ENCODE measurements around the gene TEKT2. TPM values are rescaled to one million over a fixed set of nuclear protein-coding genes. Genes with fewer than 3 reads are reported as not detected.

Gene TEKT2, protein sequence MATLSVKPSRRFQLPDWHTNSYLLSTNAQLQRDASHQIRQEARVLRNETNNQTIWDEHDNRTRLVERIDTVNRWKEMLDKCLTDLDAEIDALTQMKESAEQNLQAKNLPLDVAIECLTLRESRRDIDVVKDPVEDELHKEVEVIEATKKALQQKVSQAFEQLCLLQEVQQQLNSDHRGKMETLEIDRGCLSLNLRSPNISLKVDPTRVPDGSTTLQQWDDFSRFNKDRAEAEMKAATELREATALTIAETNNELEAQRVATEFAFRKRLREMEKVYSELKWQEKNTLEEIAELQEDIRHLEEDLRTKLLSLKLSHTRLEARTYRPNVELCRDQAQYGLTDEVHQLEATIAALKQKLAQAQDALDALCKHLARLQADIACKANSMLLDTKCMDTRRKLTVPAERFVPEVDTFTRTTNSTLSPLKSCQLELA
- 0.98 TPM for total RNA-seq

DNA sequence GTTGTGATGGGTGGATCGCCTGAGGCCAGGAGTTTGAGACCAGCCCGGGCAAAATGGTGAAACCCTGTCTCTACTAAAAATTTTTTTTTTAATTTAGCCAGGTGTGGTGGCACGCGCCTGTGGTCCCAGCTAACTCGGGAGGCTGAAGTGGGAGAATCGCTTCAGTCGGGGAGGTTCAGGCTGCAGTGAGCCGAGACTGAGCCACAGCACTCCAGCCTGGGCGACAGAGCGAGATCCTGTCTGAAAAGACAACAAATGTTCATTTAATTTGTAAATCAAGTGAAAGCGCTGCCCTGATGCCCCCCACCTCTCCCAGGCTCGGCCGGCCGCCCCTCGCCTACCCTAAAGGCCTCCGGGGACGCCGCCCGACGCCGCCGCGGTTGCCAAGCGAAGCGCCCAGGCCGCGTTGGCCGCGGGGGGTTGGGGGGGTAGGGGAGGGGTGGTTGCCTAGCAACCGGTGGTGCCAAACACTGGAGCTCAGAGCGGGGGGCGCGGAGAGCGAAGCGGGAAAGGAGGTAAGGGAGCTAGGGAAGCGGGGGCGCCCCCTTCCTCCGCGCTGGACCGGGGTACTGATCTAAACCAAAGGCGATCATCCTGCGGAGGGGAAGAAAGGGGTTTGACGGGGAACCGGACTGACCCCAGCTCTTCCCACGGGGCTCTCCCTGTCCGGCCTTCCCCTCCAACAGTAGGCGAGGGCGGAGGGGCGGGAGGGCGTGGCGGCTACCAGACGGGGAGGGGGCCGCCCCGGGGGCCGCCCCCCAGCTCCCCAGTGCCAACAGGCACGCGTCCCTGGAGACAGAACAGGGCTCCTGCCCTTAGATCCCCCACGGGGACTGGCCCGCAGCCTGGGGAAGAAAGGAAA is at the start of gene TEKT2:
TSS of gene TEKT2 (plus strand) at position 460 of the 862 bp plus-strand sequence. CDS start 828 bp downstream, outside the sequence.
- no peak for ATAC-seq
- intact Hi-C loops (cut with DNase I), result no loop called here
- peak; percentile 69 for DNase-seq (ENCODE audit: low spot score)

DNA sequence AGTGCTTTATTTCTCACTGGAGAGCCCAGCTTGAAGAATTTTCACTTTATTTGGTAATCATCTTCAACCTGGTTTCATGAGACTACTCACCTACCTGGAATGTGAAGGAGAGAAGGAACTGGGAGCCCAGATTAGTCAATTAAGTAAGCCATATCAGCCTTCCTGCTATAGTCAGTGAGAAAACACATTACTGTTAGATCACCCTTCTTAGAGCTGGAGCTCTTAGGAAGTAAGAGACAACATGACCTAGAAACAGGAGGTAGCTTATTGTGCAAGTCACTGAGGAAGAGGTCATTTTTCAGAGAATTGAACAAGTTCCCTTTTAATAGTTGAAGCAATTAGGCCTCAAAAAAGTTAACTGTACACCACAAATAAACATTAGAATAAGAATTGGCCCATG is 49.2 kb upstream of the TEKT2 start:
- intact Hi-C loops (cut with DNase I), result no loop called here
- DNase-seq (ENCODE audit: low spot score) (no peak), ATAC-seq (no peak)

DNA sequence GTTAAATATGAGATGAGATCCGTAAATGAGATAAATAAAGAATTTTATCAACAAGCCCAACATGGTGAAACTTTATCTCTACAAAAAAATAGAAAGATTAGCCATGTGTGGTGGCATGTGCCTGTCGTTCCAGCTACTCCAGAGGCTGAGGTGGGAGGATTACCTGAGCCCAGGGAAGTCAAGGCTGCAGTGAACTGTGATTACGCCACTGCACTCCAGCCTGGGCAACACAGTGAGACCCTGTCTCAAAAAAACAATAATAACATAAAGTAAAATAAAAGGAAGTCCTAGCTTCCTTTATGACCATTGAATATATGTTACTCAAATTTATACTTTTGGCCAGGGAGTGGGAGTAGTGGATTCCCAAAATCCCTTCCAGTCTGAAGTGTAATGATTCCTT is 48.7 kb upstream of the TEKT2 start:
- DNase-seq (ENCODE audit: low spot score), result no peak
- intact Hi-C loops (cut with DNase I), result no loop called here
- ATAC-seq, result no peak

DNA sequence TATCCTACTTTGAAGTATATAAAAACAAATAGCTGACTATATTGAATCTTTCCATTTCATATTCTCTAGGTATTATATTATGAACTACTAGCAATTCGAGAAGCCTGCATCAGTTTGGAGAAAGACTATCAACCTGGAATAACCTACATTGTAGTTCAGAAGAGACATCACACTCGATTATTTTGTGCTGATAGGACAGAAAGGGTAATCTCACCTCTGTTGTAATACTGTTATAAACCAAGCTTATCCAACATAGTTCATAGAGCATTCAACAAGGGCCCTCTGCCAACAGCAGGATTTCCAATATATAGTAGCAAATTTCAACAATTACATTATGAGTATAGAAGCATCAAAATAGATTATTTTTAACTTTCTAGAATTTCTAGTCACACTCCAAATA is 43.7 kb upstream of the TEKT2 start:
- ATAC-seq, result no peak
- DNase-seq (ENCODE audit: low spot score), result no peak
- intact Hi-C loops (cut with DNase I), result no loop called here

DNA sequence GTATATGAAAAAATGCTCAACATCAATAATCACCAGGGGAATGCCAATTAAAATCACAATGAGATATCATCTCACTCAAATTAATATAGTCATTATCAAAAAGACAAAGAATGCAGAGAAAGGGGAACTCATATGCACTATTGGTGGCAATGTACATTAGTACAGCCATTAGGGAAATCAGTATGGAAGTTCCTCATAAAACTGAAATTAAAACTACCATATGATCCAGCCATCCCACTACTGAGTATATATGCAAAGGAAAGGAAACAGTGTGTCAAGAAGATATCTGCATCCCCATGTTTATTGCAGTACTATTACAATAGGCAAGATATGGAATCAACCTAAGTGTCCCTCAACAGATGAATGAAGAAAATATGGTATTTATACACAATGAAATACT is 32.1 kb upstream of the TEKT2 start:
- ATAC-seq (no peak), DNase-seq (ENCODE audit: low spot score) (no peak)
- intact Hi-C loops (cut with DNase I), result no loop called here

DNA sequence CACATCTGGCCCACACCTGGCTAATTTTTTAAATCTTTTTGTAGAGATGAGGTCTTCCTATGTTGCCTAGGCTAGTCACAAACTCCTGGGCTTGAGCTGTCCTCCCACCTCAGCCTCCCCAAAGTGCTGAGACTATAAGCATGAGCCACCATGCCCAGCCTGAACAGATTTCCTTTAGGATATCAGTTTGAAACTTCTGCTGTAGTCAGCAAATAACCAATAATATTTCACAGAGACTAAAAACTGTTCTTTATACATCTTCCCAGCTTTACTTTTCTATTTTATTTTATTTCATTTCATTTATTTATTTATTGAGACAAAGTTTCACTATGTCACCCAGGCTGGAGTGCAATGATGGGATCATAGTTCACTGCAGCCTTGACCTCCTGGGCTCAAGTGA is 29.9 kb upstream of the TEKT2 start:
- intact Hi-C loops (cut with DNase I), result no loop called here
- DNase-seq (ENCODE audit: low spot score), result no peak
- no peak for ATAC-seq

DNA sequence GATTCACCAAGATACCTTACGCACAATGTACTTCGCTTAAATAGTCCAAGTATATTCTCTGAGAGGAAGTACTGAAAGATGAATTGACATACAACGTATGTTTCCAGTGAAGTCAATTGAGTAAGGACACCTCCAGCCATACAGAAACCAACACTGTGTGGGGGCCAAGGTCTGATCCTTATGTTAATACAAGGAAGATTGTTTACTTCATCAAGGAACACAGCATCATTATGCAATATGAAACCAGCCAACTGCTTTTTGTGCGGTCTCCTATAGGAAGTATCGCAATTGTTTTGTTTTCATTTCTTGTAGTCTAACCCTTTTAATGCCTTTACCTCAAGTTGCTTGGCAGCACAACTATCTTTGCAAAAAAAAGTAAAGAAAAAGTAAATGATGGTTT is 28.2 kb upstream of the TEKT2 start:
- DNase-seq (ENCODE audit: low spot score), result no peak
- no peak for ATAC-seq
- intact Hi-C loops (cut with DNase I), result no loop called here

DNA sequence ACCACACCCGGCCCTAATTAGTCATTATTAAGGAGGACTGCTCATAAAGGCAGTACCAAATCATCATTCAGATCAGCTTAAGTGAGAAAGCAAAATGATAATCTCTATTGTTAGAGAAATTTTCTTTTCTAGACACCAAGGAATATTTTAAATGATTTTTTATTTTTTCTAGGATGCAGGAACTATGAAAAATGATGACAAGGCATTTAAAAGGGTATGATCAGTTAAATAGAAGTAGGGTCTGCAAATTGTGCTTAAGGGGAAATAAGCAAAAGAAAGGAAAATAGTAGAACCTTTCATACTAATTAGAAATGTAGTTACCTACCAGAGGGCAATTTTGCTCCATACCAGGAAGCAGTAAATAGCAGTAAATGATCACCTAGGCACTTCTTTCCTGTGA is 21.6 kb upstream of the TEKT2 start:
- ATAC-seq (no peak), DNase-seq (ENCODE audit: low spot score) (no peak)
- intact Hi-C loops (cut with DNase I), result no loop called here

DNA sequence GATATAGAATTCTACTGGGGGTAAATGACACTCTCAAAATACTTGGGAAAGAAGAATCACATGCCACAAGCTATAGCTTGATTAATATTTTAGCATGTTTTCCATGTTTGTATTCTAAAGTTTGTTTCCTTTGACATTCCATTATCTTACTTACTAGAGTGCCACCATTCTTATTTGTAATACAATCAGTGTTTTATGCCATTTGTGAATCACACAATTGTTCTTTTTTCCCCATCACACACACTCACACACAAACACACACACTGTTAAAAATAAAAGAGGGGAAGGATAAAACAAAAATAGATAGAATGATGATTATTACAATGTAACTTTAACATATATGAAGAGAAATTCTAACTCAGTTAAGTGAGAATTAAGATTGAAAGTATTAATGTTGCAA is 16.0 kb upstream of the TEKT2 start:
- intact Hi-C loops (cut with DNase I), result no loop called here
- no peak for ATAC-seq
- no peak for DNase-seq (ENCODE audit: low spot score)

DNA sequence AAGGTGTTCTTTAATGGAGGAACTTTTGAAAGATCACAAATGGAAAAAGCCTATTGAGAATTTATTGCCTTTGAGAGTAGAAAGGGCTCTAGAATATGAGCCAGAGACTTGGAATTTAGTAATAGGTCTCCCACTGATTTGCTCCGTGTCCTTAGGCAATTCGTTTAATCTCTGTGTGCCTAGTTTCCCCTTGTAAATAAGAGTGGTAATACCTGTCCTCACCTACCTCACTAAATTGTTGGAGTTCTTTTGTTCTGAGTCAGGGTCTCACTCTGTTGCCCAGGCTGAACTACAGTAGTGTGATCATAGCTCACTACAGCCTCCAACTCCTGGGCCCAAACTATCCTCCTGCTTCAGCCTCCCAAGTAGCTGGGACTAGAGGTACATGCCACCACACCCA is 15.0 kb upstream of the TEKT2 start:
- ATAC-seq (no peak), DNase-seq (ENCODE audit: low spot score) (no peak)
- intact Hi-C loops (cut with DNase I), result no loop called here

DNA sequence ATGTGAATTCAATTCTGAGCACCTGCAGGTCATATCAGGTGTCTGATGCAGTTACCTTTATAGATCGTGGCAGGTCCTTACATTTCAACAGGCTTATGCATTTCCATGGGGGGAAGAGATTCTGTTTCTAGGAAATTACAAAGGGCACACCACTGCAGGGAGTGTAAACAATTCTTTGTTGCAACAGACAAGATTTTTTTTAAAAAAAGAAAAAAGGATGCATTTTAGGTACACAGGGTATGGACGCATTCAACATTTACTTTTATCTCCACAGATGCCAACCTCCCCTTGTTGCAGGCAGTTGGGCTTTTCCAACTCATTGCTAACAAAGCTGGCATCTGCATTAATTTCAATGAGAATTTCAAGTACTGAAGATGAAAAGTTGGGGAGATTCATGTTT is 13.5 kb upstream of the TEKT2 start:
- DNase-seq (ENCODE audit: low spot score) (no peak), ATAC-seq (no peak)
- intact Hi-C loops (cut with DNase I), result no loop called here

DNA sequence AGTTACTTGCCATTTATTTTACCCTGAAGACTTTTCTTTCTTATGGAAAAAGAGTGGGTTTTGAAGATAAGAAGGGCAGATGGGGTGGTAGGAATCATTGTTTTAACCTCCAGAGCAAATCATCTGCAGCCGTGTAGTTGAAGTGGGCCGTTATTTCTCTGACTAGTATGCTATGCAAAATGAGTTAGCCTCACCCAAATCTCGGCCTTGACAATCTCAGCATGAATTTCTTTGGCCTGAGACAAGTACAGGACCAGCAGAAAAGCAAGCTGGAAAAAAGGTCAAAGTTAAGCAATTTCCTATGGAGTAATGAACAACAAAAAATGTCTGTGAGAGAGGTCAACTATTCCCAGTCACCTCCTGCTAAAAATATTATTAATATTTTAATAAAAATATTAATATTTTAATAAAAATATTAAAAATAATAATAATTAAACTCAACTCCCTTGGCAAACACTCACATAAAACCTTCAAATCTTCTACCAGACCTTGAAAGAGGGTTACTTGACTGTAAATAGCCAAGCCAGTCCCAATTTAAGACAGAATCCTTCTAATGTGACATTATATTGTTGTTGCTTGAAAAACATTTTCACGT is 6.8 kb upstream of the TEKT2 start:
- intact Hi-C loops (cut with DNase I), result no loop called here
- ATAC-seq (no peak), DNase-seq (ENCODE audit: low spot score) (no peak)

DNA sequence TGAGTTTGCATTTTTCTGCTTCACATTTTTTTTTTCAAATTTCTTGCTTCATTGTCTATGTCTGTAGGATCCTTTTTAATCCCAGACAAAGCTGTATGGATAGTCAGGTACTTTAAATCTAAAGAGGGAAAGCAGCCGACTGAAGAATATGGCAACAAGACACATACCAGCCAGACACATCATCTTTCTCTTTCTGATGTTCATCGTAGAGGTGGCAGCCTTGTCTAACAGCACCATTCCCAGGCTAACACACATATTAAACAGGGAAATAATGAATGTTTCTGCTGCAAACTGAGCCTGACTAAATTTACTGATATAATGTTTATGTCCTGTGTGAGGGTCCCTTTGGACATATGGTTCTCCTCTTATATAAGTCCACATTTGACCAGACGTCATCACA is 3.7 kb upstream of the TEKT2 start:
- DNase-seq (ENCODE audit: low spot score), result no peak
- no peak for ATAC-seq
- intact Hi-C loops (cut with DNase I), result no loop called here

DNA sequence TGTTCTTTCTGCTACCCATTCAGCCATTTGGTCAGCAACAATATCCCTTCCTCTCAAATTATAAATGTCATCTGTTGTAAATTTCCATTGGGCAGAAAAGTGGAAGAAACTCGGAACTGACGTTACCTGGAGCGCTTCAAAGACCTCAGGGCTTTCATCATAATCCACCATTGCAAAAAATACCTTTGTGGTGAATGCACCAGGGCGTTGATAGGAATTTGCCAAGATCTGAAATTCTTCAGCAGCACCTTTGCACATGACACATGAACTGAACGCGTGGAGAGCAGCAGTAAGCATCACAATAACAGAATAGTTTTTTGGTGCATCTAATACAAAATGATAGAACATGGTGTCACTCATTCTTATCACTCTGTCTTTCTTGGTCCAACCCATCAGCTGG is 3.1 kb upstream of the TEKT2 start:
- ATAC-seq (no peak), DNase-seq (ENCODE audit: low spot score) (no peak)
- intact Hi-C loops (cut with DNase I), result no loop called here

DNA sequence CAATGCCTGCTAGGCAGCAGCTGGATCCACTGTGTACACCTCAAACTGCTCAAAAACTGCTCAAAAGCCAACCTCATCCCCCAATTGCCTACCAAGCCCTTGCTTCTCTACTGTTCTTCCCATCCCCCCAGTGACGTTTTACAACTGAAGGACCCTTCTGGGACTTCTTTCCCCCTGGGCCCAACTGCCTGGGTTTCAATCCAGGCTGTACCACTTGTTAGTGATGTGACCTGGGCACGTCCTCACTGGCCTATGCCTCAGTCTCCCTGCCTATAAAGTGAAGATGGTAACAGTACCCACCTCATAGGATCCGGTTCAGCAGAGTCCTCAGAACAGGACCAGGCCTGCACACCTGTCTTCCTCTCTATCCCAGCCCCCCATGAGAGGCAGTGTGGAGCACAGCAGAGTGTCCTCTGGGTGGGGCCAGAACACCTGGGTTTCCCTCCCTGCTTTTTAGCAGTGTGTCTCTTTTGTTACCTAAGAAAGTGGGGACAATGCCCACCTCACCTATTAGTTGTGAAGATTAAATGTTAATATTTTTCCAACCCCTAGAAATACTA is 1.9 kb upstream of the TEKT2 start:
- intact Hi-C loops (cut with DNase I), result no loop called here
- ATAC-seq (no peak), DNase-seq (ENCODE audit: low spot score) (no peak)

DNA sequence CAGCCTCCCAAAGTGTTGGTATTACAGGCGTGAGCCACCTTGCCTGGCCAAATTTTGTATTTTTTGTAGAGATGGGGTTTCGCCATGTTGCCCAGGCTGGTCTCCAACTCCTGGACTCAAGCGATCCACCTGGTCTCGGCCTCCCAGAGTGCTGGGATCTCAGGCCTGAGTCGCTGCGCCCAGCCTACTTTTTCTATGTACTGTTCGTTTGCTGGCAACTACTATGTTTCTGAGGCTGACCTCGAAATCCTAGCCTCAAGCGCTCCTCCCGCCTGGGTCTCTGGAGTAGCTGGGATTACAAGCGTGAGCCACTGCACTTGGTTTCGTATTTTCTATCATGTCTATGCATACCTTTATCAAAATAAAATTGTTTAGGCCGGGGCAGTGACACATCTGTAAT is 675 bp upstream of the TEKT2 start:
- no peak for ATAC-seq
- intact Hi-C loops (cut with DNase I), result no loop called here
- no peak for DNase-seq (ENCODE audit: low spot score)

DNA sequence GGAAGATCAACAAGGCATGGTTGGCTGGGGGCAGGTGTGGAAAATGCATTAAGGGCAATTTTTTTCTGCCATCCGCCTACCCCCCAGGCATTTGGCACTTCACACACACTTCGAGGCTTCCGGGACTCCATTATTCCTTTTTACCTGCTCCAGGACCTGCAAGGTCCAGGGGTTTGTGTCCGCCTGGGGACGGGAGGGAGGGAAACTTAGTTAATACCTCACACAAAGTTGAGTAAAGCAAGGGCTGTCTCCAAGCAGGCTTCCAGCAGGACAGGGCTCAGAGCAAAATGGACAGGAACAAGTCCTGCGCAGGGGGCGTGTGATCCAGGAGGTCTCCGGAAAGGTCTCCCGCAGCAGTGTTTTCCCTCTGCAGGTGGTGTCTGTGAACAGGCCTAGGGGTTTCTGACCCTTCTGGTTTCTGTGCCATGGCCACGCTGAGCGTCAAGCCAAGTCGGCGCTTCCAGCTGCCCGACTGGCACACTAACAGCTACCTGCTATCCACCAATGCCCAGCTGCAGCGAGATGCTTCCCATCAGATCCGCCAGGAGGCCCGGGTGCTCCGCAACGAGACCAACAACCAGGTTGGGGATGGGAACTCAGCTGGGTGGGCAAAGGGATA is 712 bp downstream of the TEKT2 start:
- no peak for ATAC-seq
- intact Hi-C loops (cut with DNase I), result no loop called here
- no peak for DNase-seq (ENCODE audit: low spot score)

DNA sequence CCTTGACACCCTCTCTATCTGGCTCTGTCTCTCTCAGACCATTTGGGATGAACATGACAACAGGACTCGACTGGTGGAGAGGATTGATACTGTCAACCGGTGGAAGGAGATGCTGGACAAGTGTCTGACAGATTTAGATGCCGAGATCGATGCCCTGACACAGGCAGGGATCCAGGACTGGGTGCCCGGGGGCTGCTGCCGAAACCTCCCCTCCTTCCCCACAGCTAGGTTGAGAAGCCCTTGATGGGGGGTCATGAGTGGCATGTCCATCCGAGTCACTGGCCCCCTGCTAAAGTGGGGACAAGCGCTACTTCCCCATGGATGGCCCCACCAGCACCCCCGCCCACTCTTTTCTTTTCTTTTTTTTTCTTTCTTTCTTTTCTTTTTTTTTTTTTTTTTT is 1.2 kb downstream of the TEKT2 start:
- intact Hi-C loops (cut with DNase I), result no loop called here
- ATAC-seq (no peak), DNase-seq (ENCODE audit: low spot score) (no peak)
